Tongue (tissue), 2 donors: ENCODE results near the gene DDX39A. TPM values are rescaled to one million over a fixed set of nuclear protein-coding genes. Genes with fewer than 3 reads are reported as not detected.
"Not testable (repeated sequence)": the region's sequence is repeated elsewhere in the genome, so short reads cannot be mapped to it uniquely, and the experiment has no call there.

Source experiments
- DNase-seq: peaks from one replicate; pipeline ENCODE4 v3.0.0-alpha.2; 2015
- total RNA-seq: library from RNA; depleted of rRNA; stranded (reverse); fragments of >200 nt; gene quantifications from one replicate; pipeline ENCODE4 v1.2.3, GENCODE V29; 2014

Gene DDX39A
- total RNA-seq, 1 donor from 2014 or later: 48.2 TPM

DNA sequence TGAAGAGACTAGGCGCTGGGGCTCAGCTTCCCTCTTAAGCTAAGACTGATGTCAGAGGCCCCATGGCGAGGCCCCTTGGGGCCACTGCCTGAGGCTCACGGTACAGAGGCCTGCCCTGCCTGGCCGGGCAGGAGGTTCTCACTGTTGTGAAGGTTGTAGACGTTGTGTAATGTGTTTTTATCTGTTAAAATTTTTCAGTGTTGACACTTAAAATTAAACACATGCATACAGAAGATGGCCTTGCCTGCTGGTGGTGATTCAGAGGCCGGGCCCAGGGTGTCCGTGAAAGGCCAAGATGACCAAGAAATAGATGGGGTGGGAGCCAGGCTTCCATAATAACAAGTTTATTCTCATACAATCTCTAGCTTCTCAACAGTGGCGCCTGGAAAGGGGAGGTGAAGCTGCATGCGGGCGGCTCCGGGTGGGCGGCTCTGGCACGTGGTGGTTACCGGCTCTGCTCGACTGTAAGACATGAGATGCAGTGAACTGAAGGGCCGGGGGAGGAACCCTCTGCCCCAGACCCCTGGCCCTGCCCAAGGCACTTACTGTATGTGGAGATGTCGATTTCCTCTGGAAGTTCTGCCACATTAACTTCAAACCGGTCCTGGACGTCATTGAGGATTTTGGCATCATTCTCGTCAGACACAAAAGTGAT is 10.5 kb downstream of the DDX39A start:
- DNase-seq: no peak

DNA sequence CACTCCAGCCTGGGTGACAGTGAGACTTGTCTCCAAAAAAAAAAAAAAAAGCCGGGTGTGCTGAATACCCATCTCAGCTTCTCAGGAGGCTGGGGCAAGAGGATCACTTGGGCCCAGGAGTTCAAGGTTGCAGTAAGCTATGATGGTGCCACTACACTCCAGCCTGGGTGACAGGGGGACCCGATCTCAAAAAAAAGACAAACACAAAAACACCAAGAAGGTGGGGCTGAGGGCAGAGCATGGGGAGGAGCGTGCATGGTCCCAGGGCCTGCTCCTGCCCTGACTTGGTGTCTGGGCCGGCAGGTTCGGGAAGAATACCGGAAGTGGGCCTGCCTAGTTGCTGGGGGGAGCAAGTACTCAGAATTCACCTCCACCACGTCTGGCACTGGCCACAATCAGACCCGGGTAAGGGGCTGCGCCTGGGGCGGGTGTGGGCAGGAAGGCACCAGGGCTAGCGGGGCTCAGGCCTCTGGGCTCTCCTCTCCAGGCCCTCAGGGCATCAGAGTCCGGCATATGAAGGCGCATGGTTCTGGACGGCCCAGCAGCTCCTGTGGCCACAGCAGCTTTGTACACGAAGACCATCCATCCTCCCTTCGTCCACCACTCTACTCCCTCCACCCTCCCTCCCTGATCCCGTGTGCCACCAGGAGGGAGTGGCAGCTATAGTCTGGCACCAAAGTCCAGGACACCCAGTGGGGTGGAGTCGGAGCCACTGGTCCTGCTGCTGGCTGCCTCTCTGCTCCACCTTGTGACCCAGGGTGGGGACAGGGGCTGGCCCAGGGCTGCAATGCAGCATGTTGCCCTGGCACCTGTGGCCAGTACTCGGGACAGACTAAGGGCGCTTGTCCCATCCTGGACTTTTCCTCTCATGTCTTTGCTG is 11.3 kb downstream of the DDX39A start:
- DNase-seq: no peak

DNA sequence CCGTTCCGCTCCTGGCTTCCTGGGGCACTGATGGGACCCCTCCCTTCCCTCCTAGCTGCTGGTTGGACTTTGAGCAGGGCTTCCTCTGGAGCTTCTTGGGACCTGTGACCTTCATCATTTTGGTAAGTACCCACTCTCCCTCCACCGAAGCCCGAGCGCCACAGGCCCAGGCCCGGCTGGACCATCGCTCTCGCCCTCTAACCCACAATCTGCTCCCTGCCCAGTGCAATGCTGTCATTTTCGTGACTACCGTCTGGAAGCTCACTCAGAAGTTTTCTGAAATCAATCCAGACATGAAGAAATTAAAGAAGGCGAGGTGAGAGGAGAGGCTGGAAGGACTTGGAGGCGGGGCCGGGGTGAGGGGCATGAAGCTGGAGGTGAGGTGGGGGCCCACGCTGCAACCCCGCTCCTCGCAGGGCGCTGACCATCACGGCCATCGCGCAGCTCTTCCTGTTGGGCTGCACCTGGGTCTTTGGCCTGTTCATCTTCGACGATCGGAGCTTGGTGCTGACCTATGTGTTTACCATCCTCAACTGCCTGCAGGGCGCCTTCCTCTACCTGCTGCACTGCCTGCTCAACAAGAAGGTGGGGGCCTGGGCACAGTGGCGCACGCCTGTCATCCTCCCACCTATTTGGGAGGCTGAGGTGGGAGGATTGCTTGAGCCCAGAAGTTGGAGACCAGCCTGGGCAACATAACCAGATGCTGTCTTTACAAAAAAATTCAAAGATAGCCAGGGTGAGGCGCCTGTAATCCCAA is 12.3 kb downstream of the DDX39A start:
- DNase-seq: no peak

DNA sequence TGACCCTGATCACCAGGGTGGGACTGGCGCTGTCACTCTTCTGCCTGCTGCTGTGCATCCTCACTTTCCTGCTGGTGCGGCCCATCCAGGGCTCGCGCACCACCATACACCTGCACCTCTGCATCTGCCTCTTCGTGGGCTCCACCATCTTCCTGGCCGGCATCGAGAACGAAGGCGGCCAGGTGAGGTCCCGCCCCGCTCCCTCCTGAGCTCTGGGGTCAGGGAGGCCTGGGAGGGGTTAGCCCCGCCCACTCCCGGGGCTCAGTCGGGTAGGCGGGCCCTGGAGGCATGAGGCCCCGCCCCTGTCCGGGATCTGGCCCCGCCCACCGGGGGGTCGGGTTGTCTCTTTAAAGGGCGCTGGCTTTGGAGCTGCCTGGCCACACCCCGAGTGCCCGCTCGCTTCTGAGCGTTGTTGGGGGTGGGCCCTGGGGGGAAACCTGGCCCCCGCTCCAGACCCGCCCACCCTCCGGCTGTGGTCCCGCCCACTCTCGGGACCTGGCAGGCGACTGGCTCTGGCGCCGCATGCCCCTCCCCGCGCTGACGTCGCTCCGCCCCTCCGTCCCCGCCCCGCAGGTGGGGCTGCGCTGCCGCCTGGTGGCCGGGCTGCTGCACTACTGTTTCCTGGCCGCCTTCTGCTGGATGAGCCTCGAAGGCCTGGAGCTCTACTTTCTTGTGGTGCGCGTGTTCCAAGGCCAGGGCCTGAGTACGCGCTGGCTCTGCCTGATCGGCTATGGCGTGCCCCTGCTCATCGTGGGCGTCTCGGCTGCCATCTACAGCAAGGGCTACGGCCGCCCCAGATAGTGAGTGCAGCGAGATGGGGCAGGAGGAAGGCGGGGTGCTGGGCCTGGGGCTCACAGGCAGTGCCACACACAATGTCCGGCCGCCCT is 13.1 kb downstream of the DDX39A start:
- peak; percentile 94 for DNase-seq

DNA sequence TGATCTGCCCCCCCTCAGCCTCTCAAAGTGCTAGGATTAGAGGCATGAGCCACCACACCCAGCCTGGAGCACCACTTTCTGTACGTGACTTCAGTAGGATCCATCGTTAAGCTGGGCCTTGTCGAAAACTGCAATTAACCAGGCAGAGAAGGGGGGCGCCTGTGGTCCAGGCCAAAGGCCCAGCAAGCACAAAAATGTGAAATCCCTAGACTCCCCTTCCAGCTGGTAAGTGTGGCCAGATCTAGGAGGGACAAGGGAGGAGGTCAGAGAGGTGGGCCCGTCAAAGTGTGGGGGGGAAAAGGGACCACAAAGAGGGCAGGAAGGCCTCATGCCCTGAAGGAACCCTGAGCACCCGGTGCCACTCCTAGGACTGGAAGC is 13.8 kb downstream of the DDX39A start:
- no peak for DNase-seq

DNA sequence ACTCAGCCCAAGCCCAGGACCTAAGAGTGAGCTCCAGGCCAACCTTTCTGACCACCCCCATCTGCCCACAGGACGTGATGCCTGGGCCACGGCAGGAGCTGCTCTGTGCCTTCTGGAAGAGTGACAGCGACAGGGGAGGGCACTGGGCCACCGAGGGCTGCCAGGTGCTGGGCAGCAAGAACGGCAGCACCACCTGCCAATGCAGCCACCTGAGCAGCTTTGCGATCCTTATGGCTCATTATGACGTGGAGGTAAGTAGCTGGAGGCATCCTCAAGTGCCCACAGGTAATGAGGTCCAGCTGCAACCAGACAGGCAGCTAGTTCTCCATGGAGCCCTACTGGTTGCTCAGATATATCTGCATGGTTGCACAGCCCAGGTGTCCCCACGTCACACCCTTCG is 14.8 kb downstream of the DDX39A start:
- no peak for DNase-seq

DNA sequence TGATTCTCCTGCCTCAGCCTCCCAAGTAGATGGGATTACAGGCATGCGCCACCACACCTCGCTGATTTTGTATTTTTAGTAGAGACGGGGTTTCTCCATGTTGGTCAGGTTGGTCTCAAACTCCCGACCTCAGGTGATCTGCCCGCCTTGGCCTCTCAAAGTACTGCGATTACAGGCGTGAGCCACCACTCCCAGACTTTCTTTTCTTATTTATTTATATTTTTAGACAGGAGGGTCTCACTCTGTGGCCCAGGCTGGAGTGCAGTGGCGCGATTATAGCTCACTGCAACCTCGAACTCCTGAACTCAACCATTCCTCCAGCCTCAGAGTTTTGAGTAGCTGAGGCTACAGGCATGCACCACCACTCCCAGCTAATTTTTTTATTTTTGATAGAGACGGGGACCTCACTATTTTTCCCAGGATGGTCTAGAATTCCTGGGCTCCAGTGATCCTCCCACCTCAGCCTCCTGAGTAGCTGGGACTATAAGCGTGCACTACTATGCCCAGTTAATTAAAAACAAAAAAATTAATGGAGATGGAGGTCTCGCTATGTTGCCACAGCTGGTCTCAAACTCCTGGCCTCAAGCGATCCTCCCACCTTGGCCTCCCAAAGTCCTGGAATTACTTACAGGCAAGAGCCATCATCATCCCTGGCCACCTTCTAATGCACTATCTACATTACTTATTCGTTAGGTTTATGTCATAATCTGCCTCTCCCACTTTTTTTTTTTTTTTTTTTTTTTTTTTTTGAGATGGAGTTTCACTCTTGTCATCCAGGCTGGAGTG is 15.8 kb downstream of the DDX39A start:
- not testable (repeated sequence) for DNase-seq

DNA sequence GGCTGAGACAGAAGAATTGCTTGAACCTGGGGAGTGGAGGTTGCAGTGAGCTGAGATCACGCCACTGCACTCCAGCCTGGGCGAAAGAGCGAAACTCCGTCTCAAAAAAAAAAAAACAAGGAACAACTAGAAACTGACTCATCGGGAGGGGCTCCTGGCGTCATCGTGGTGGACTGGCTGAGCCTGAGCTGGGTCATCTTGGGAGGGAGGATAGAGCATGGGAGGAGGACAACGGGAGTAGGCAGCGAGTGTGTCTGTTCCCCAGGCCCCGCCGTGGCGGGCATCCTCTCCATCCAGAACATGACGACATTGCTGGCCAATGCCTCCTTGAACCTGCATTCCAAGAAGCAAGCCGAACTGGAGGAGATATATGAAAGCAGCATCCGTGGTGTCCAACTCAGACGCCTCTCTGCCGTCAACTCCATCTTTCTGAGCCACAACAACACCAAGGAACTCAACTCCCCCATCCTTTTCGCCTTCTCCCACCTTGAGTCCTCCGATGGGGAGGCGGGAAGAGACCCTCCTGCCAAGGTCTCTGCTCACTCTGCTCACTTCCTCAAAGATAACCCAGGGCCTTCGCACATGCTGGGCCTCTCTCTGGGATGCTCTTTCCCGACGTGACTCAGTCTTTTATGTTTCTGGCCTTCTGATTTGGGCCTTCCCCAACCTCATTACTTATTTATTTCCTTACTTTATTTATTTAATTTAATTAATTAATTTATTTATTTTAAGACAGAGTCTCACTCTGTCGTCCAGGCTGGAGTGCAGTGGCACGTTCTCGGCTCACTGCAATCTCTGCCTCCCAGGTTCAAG is 16.6 kb downstream of the DDX39A start:
- DNase-seq: no peak

DNA sequence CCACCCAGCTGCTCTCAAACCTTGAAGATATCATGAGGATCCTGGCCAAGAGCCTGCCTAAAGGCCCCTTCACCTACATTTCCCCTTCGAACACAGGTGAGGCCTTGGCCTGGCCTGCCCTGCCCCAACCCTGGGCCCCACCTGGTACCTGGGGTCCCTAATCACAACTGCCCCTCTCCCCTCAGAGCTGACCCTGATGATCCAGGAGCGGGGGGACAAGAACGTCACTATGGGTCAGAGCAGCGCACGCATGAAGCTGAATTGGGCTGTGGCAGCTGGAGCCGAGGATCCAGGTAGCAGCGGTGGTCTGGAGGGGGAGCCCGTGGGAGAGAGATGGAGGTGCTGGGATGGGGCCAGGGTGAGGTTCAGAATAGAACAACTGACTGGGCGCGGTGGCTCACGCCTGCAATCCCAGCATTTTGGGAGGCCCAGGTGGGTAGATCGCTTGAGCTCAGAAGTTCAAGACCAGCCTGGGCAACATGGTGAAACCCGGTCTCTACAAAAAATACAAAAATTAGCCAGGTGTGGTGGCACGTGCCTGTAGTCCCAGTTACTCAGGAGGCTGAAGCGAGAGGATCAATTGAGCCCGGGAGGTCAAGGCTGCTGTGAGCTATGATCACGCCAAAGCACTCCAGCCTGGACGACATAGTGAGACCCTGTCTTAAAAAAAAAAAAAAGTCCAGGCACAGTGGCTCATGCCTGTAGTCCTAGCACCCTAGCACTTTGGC is 17.5 kb downstream of the DDX39A start:
- DNase-seq: no peak

DNA sequence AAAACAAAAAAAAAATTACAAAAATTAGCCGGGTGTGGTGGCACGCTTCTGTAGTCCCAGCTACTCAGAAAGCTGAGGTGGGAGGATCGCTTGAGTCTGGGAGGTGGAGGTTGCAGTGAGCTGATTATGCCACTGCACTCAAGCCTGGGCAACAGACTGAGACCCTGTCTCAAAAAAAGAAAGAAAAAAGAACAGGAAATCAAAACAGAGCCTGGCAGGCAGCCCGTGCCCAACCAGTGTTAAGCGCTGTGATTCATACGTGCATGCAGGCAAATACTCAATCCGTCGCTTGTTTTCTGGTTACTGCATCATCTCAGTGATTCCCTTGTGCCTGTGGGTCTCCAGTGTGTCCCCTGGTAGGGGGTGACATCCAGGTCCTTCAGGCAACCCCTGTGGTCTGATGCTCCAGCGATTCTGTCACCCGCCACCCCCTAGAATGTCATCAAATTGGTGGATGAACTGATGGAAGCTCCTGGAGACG is 18.1 kb downstream of the DDX39A start:
- DNase-seq: no peak

DNA sequence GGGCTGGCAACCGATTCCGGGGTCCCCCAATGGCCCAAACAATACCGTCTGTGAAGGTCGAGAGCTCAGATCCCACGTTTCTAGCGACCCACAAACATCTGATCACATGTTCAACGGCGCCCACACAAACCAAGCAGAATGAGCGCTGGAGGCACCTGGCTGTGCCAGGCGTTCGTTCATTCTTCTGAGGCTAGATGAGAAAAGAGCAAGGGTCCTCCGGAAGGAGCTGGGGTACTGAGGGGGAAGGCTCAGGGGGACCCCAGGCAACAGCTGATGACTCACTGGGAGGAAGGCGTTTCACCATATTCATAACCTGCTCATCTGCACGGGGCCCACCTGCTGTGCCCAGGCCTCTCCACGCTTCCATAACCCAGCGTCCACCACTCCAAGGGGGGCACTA is 22.0 kb downstream of the DDX39A start:
- not testable (repeated sequence) for DNase-seq

DNA sequence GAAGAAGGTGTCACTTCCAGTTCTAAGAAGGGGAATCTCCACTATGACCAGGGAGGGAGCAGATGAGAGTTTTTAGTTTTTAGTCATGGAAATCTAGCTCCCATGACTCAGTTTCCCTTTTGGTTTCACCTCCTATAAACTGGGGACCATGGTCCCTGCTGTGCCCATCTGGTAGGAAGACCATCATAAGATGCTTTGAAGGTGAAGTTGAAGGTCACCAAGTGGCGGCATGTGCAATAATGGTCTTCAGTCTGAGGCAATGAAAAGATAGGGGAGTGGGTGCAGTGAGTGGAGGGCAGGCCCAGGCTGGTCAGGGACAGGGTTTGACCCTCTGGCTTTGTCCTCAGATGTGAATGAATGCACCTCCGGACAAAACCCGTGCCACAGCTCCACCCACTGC is 22.4 kb downstream of the DDX39A start:
- DNase-seq: not testable (repeated sequence)

DNA sequence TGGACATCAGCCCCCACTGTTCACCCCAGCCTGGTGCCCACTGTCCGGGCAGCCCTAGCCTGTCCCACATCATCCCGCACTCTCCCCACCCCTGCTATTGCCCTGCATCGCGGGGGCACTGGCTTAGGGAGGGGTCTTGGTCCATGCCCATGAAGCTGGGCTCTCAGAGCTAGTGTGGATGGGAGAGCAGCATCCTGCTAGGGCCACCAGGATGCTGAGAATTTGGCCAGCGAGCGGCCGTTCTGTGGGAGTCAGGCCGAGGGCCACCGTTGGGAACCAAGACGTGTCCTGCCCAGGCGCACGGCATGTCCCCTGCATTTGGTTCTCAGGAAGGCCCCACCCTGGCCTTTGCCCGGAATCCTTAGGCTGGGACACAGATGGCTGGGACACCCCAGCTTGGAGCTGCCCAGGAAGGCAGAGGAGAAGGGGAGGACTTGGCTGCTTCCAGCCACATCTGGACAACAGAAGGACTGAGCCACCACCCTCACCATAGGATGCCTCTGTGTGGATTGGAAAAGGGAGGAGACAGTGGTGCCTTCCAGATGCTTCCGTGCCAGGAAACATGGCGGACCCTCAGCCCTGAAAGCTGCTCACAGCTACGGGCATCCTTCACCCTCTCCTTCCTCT is 23.3 kb downstream of the DDX39A start:
- DNase-seq: no peak

DNA sequence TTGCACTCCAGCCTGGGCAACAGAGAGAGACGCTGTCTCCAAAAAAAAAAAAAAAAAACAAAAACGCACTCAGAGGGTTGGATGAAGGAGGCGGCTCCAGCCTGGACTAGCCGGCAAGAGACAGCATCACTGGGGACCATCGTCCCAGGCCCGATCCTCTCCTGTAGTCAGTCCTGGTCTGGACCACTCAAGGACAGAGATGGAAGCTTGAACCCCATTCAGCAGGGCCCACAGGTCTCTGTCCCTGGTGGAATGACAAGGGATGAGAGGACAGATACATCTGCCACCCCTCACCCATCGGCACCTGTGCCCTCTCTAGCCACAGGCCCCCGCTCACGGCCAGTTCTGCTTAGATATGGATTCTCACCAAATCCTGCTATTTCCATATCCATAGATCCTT is 23.9 kb downstream of the DDX39A start:
- DNase-seq: no peak

DNA sequence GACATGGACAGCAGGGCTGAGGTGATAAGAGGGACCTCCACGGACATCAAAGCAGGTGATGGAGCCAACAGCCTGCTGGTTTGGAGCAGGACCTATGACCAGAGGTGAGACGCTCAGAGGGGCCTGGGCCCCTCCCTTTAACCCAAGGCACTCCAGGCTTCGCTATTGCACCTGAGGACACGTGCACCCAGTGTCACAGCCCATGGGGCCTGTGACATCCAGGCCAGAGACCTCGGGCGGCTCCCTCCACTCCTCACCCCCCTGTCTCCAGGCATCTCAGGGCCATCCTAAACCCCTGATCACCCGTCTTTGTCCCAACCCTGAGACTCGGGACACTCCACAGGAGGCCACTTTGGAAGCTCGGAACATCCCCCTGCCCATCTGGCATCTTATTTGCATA is 25.0 kb downstream of the DDX39A start:
- no peak for DNase-seq

DNA sequence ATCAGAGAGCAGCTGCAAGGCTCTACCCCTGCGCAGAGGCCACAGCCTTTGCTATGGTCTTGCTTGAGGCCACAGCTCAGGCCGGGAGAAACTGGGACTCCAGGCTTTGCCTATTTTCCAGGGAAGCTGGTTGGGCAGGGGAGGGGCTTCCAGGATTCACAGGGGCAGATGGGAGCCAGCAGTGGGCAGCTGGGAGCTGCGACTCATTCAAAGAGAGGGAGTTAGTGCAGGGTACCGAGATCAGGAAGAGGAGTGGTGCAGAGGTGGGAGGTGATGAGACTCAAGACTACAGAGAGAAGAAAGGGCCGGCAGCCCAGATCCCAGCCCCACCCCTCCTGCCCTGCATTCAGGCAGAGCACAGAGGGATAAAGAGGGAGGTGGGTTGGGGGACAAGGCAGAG is 25.8 kb downstream of the DDX39A start:
- DNase-seq: no peak

DNA sequence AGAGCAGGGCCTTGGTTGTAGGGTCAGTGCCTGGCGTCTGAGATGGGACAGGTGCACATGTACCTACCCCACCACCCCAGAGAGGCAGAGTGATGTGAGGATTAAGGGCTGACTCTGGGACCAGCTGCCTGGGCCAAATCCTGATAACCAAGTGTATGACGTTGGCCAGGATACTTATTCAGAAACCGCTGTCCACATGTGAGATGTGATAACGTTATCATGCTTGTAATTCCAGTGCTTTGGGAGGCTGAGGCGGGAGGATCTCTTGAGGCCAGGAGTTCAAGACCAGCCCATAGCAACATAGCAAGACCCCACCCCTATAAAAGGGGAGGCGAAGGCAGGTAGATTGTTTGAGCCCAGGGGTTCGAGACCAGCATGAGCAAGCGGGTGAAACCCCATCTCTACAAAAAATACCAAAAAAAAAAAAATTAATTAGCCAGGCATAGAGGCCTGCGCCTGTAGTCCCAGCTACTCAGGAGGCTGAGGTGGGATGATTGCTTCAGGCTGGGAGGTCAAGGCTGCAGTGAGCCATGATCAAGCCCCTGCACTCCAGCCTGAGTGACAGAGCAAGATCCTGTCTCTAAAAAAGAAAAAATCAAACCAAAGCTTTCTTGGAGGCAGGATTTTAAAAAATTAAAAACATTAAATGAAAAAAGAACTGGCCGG is 27.9 kb downstream of the DDX39A start:
- DNase-seq: no peak

DNA sequence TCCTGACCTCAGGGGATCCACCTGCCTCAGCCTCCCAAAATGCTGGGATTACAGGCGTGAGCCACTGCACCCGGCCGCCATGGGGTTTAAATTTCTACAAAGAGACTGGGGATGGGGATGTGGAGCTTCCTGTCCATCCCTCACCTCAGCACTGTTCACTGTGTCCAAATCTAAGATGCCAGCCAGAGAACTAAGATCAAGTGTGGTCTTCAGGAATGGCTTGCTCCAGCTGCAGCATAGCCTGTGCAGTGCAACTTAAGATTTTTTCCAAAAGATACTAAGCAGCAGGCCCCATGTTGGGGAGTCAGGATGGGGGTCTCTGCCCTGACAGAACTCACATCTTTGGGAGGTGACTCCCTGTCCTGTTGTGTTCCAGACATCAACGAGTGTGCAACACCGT is 28.6 kb downstream of the DDX39A start:
- no peak for DNase-seq
